HCT116 (cell line): Measurements from ENCODE around the gene DLST.

Source experiments
- EGR1 ChIP-seq: IDR thresholded peaks from 2 replicates; pipeline ENCODE4 v1.6.1; 2012; ENCODE audit warnings: low read depth
- EZH2 ChIP-seq: fragments of 200-600 bp; sonication (generic); IDR thresholded peaks from 2 replicates; pipeline ENCODE4 v1.6.1; 2017; ENCODE audit warnings: antibody characterized with exemption, mixed run types
- POLR2AphosphoS5 ChIP-seq: IDR thresholded peaks from 2 replicates; pipeline ENCODE4 v1.6.1; 2011; ENCODE audit warnings: mild to moderate bottlenecking, low read depth, low read length, moderate library complexity
- TF ChIP-seq, protein P1 (sequence below), 3 experiments: fragments of 200-600 bp in 1 of 3; sonication (generic) in 1 of 3; IDR thresholded peaks in 2 of 3; conservative IDR thresholded peaks in 1 of 3; 2 replicates each; pipeline ENCODE4 v1.5.1; 2012 to 2017; ENCODE audit warnings: low read depth in 2 of 3, low read length in 2 of 3, antibody characterized with exemption in 1 of 3, borderline replicate concordance in 1 of 3, control low read depth in 1 of 3, mild to moderate bottlenecking in 1 of 3, mixed read lengths in 1 of 3, mixed run types in 1 of 3, moderate library complexity in 1 of 3; ENCODE audit not compliant: insufficient read depth in 1 of 3

DNA sequence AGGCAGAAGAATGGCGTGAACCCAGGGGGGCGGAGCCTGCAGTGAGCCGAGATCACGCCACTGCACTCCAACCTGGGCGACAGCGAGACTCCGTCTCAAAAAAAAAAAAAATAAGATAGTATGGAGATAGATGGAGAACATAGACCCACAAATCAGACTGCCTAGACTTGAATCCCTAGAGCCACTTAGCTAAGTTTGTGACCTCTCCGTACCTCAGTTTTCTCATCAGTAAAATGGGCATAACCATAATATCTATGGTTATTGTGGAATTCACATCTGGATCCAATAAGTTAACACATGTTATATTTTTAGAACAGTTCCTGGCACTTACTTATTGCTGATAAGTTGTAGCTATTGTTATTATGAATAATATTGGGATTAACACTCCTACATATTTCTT is 13.0 kb upstream of the DLST start:
- TF ChIP-seq EZH2 = no peak
- TF ChIP-seq, protein P1, sequence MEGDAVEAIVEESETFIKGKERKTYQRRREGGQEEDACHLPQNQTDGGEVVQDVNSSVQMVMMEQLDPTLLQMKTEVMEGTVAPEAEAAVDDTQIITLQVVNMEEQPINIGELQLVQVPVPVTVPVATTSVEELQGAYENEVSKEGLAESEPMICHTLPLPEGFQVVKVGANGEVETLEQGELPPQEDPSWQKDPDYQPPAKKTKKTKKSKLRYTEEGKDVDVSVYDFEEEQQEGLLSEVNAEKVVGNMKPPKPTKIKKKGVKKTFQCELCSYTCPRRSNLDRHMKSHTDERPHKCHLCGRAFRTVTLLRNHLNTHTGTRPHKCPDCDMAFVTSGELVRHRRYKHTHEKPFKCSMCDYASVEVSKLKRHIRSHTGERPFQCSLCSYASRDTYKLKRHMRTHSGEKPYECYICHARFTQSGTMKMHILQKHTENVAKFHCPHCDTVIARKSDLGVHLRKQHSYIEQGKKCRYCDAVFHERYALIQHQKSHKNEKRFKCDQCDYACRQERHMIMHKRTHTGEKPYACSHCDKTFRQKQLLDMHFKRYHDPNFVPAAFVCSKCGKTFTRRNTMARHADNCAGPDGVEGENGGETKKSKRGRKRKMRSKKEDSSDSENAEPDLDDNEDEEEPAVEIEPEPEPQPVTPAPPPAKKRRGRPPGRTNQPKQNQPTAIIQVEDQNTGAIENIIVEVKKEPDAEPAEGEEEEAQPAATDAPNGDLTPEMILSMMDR (IDR thresholded peaks at IDR 0.05 in 2 of 3, conservative IDR thresholded peaks at IDR 0.05 in 1 of 3; ENCODE audit: borderline replicate concordance in 1 of 3, insufficient read depth in 1 of 3, low read depth in 2 of 3, low read length in 2 of 3) = no peak
- TF ChIP-seq POLR2AphosphoS5 = no peak
- no peak for TF ChIP-seq EGR1
